Stimulated activated CD8-positive, alpha-beta memory T cell treated with anti-CD3 and anti-CD28 coated beads, Interleukin-7, amount 100 ng/mL, for 4 hours (primary cell): ENCODE measurements around the gene SBF2.

ENCODE experiments used
- DNase-seq, 2 donors: peaks; one replicate each; pipeline ENCODE4 v3.0.0-alpha.2; 2020; ENCODE audit warnings: low read depth in 2 of 2

The SBF2 gene

DNA sequence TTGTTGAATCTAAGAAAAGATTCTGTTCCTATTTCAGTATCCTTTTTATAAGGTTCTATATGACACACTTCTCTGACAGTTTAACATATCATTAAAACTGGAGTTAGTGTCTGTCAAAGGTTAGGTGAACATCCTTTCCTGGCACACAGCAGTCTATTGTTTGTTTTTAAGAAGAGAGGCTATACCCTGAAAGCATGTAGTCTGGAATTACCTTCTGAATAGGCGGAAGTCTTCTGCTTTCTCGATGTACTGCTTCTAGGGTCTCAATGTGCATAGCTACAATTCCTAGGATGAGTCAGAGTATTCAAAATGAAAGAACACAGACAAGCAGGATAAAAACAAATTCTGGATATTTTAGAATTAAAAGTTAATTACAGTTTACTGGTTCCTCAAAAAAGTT, 441.6 kb downstream of the SBF2 start:
- no peak for DNase-seq

DNA sequence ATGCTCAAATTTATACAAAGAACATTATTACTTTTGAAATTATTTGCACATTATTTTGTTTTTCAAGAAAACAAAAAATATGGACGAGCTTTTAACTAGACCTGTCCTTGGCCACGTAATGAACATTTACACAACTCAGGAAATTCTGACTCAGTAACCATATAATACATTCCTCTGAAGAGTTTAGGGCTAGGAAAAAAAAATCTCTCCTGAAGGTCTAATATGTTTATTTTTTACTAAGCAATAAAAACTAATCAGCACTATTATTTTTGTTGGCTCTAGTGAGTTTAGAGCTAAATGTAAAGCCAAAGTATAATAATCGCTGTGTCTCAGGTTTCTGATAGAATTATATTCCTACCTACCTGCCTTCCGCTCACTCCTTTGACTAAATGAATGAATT, 442.7 kb downstream of the SBF2 start:
- no peak for DNase-seq

DNA sequence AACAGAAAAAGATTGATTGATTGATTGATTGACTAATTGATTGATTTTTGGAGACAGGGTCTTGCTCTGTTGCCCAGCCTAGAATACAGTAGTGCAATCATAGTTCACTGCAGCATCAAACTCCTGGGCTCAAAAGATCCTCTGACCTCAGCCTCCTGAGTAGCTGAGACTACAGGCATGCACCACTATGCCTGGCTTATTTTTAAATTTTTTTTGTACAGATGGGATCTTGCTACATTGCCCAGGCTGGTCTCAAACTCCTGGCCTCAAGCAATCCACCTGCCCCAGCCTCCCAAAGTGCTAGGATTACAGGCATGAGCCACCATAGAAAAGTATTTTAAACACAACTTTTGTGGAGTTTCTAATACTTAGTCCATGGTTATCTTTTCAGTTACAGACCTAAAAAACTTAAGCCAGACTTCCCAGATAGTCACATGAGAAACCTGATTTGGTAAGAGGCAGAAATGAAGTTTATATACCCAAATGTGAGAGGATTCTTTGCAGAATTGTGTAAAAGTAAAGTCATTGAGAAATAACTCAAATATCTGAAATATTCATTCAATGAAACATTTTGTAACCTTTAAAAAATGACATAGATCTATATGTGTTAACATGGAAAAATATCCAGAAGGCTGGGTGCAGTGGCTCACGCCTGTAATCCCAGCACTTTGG, 443.7 kb downstream of the SBF2 start:
- no peak for DNase-seq

DNA sequence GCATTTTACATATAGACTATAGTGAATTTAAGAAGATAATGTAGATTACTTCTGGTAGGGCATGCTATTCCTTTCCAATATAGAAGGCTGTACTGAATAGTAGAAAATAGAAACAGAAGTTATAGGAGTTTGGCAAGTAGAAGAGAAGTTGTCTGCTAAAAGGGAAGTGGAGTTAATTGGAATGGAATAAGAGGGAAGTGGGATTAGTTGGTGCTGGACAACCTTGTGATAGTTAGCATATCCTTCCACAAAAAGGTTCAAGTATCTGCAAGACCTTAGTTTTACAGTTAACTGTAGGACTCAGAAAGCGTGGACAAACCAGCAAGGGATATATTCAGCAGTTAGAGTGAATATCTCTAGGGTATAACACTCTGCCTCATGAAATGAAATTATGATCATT, 444.6 kb downstream of the SBF2 start:
- DNase-seq: no peak

DNA sequence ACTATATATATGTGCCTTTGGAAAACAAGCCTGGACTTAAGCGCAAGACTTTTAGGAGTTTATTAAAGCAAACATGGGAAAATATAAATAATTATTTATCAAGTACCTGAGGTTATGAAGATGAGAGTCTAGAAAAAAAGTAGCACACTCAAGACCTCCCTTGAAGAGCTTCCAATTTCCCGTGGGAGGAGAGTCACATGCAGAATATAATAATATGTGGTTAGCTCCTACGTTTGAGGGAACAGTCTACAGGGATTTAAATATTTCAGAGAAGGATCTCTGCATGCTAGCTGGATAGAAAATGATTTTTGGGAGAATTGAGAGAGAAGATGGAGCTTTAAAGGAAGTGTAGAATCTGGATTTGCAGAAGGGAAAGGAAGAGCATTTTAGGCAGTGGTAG, 446.4 kb downstream of the SBF2 start:
- DNase-seq: no peak

DNA sequence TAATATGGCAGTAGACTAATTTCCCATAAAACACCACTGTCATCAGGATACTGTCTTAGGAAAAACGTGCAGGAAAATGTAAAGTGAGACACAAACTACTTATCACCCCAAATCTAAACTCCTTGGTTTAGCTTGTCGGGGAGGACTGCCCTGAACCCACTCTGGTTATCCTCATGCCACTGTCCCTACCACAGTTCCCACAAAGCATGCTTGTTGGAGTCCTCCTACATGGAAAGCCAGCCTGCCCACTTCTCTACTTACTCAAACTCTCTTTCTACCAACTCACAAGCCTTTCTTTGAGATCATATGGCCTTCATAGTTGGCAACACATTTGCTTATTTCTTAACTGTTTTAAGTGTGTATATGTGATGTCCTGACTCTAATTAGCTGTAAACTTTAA, 451.1 kb downstream of the SBF2 start:
- DNase-seq: no peak

DNA sequence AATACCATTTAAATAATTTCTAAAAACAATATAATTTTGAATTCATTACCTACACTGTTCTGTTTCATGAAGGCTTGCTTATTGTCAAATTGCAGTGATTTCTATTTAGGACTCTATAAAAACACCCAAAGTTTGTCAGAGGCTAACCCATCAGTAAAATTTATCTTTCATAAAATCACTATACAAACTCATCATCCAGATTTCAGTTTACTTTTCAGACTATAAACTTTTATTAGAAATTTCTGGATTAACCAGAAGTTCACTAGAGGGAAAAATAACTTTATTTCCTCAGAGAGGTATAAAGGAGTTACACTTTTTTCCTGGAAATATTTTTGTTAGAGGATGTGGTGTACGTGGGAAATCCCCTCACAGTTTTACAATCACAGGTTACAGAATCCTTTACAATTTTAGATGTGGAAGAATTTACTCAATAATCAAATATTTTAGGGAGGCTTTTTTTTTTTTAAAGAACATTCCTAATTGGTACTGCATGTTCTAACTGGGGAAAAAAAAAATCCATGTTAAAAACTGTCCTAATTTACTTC, 453.5 kb downstream of the SBF2 start:
- no peak for DNase-seq

DNA sequence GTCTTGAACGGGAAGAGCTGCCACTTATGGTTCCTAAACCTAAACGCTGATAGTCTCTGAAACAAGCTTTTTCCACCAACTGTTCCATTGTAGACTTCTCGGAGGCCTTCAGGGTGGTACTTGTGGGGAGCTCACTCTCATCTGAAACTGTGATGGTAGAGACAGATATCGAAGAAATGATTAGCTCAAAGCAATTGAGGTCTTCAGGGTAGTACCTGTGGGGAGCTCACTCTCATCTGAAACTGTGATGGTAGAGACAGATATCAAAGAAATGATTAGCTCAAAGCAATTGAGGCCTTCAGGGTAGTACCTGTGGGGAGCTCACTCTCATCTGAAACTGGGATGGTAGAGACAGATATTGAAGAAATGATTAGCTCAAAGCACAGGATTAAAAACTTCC, 454.5 kb downstream of the SBF2 start:
- no peak for DNase-seq

DNA sequence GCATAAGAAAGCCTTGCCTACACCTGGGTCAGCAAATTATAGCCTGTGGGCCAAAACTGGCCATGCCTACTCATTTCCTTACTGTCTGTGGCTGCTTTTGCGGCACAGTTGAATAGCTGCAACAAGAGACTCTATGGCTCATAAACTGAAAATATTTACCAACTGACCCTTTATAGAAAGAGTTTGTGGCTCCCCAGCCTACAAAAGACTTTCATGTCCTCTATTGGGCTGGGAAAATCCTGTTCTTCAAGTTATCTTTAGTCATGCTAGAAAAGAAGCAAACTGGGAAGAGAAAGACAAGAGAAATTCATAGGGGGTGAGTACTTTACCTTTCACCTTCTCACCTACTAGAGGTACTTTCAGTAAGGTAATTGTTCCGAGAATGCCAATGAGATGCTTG, 455.1 kb downstream of the SBF2 start:
- DNase-seq: no peak

DNA sequence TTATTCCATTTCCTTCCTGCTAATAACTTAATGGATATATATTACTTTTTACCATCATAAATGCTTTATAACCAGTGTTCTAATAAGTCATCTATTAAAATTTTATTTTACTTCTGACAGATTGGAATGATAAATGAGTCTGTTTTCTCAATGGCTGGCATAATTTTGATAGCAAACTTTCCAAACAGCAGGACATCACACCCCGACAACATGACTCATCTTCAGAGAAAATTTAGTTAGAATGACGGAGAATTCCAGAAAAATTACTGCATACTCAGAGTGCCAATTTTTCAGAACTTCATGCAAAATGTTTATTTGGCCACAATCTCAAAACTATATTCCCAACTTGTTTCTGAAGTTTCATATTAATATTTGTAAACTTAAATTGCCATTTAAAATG, 455.8 kb downstream of the SBF2 start:
- no peak for DNase-seq

DNA sequence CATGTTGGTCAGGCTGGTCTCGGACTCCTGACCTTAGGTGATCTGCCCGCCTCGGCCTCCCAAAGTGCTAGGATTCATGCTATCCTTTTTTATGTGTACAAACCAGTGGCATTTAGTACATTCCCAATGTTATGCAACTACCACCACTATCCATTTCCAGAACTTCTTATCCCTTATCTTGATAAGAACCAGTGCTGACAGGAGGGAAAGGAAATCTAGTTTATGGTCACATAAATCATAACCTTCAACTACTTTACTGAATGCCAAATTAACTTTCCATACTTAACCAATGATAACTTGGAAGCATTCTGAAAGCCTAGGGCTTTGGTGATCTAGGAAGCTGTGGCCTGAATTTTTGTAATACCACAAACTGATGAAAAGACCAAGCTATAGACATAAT, 459.7 kb downstream of the SBF2 start:
- DNase-seq: no peak

DNA sequence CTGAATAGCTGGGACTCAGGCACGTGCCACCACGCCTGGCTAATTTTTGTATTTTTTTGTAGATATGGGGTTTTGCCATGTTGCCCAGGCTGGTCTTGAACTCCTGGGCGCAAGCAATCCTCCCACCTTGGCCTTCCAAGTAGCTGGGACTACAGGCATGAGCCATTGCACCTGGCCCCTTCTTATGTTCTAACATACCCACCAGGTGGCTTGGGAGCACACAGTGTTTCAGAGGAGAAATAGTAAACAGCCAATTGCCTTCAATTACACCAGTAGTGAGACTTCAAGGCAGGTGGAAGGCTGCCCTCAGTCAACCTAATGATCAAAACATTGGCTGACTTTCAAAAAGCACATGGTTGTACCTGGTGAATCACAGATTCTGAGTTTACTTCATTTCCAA, 462.9 kb downstream of the SBF2 start:
- DNase-seq: no peak

DNA sequence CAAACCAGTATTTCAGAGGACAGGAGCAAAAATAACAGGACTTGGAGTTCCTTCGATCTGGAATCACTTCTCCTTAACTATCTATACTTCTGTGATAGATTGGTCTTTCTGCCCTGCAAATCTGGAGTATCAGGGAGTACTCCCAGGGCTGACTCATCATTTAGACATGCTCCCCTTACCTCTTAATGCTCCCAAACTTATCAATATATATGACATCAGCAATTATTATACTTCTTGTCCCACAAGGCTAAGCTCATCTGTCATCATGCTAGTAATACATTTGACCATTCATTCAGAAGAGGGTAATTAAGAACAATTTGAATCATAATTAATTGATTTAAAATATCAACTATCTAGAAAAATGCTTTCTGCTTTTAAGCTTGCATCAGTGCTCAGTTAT, 466.3 kb downstream of the SBF2 start:
- no peak for DNase-seq

DNA sequence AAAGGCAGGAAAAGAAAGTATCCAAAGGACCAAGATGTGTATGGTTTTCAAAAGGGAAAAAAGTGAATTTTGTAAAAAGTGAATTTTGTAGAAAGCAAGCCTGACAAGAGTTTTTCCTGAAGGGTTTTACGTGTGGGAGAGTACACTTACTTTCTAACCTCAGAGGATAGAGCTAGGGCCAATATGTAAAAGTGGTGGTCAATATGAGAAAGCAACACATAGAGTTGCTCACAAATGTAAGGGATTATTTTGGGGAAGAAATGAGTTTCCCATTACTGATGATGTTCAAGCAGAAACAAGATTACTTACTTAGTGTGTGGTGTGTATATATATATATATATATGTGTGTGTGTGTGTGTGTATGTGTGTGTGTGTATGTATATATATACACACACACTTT, 467.6 kb downstream of the SBF2 start:
- DNase-seq: no peak

DNA sequence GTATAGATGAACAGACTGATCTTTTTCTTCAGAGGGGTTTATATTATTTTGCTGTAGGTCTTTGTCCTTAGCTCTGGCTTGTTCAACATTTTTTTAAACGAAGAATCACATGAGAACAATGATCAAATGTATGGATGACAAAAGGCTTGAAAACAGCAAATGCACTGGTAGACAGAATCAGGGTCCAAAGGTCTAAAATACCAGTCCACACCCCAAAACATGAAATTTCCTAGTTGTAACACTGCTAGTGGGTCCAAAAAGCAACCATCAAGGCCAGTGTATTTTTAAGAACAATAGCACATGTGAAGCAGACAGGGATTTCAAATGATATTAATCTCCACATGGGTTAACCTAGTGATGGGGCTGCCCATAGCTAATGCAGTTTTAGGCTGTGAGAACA, 468.1 kb downstream of the SBF2 start:
- no peak for DNase-seq

DNA sequence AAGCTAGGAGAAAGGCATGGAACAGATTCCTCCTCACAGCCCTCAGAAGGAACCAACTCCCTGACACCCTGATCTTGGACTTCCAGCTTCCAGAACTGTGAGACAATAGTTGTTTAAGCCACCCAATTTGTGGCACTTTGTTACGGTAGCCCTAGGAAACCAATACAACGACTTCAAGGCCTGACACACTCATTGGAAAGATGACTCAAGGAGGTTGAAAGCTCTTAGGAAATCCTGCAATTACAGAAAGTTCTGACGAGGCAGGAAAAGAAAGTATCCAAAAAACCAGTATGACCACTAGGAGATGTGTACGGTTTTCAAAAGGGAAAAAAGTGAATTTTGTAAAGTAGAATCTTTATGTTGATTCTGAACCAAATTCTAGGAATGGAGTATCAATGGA, 468.7 kb downstream of the SBF2 start:
- no peak for DNase-seq

DNA sequence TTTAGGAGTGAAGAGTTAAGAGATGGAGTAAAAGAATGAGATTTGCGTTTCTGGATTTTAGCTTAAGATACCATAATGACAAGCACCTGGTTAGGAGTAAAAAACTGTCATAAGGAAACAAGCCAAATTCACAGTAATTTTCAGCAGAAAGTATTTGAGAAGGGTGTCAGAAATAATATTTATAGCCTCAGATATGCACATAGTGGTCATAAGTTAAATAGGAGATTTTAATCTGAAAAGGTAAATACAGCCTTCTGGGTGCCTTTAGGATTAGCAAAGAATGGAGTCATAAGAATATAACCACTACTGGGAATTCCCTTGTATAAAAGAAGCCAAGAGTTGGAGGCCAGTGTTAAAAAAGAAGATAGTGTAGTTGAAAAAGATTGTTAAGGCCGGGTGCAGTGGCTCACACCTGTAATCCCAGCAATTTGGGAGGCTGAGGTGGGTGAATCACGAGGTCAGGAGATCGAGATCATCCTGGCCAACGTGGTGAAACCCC, 470.1 kb downstream of the SBF2 start:
- no peak for DNase-seq

DNA sequence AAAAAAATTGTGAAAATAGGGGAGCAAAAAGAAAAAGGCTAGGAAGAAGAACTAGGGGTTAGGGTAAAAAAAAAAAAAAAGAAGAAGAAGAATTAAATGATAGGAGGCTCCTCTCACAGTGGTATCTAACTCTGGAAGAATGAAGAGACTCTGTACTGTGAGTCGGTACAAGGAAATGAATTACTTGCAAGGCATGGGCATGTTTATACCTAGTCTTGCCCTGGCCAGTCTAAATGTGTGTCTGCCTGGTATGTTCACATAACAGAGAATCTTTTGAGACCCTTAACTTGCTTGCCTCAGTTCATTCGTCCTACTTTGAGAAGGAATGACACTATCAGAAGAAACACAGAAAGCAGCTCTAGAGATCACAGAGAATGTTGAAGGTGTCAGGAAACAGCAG, 470.6 kb downstream of the SBF2 start:
- DNase-seq: no peak

DNA sequence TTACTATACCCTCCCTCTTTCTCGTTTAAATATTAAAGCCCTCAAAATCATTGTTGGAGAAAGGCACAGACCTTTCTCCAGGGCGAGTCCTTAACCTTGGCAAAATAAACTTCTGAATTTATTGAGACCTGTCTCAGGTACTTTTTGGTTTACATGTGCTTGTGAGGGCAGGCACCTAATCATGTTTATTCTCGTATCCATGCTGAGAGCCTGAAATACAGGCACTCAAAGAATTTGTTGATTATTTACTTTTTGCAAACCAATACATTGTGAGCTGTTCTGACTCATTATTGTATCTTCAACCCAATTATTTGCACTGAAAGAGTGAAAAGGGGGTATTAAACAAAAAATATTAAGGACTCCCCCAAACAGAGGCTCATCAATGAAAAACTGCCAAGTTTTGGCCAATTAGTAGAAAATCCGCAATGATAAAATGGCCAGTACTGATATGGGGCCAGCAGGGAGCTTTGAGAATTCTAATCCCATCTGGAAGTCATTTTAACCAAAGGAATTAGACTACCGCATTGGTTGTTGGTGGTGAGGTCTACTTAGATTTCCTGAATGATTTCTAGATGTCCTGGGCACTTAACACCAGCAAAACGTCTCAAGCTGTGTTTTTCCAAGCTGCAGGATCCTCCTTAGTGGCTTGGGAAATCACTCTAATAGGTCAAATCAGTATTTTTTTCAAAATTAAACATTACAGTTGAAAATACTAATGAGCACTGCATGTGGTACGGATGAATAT, 472.8 kb downstream of the SBF2 start:
- DNase-seq: no peak

DNA sequence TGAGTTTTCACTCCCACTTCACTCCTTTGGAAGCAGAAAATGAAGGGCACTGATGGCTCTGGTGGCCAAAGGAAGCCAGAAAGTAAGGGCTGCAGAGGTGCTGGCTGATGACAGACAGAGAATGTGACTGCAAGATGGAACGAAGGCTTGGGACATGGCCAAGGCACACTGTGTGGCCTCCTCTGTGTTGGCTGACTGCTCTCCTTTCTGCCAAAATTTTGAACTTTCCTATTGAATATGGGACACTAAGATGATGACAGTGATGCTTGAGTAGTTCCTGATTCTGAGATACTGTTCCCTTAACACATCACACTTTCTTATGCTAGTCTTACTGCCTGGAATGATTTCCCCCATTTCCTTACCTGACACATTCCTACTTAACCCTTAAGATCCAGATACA, 473.8 kb downstream of the SBF2 start:
- DNase-seq: no peak

DNA sequence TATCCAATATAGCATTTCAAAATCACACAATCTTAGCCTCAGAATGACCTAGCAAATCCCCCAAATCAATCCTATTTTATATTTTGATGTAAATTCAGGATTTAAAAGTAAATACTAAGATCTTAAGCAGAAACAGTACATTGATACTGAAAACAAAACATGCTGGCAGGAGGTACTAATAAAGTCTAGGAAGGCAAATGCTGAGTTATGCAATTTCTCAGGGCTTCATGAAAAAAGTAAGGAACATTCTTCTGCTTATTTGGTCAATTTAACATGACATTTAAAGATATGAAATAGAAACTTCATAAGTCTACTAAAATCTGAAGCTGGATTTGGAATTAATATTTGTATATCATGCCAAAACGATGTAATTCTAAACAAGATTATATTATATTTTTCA, 476.8 kb downstream of the SBF2 start:
- DNase-seq: no peak

DNA sequence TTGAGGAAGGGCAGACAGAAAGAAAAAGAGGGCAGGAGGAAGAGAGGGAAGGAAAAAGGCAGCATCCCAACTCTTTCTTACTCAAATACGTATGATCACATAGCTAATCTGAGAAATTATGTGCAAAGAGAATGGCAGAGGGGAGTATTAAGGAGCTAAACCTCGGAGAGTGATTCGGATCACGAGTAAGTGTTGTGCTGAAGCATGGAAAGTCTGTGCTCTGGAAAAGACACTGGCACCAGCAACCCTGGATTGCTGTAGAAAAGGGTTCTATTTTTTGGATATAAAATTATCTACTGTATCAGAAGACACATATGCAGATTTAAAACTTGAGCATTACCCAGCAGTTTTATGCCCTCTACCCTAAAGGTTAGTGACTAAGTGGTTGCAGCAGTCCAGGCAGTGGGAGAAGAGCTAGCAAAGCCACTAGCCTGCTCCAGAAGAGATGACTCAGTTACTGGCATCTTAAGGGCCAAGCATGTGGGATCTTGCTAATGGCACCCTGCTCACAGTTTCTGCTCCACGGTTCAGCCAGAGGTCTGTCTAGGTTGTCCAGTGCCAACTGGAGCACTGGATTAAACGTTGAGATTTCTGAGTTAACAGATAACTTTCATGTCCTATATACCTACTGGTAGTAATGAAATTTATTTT, 478.4 kb downstream of the SBF2 start:
- no peak for DNase-seq

DNA sequence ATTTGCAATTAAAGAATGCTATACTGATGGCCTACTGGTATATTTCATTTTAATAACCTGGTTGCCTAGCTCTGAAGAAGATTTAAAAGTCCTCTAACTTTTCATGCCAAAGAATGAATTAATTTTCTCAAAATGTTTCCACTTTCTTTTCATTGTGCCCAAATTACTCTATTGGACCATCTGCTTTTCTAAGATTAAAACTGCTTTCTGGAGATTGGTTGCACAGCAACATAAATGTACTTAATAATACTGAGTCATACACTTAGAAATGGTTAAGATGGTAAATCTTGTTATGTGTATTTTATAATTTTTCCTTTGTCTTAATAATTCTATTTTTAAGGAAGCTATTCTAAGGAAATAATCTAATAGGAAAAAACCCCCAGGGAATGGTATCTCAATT, 479.9 kb downstream of the SBF2 start:
- DNase-seq: no peak
